ENCODE measurements around the gene ARL5C. TPM values are rescaled to one million over a fixed set of nuclear protein-coding genes. Genes with fewer than 3 reads are reported as not detected.

ARL5C gene
- total RNA-seq, 1 experiment from 2014 or later = not detected

DNA sequence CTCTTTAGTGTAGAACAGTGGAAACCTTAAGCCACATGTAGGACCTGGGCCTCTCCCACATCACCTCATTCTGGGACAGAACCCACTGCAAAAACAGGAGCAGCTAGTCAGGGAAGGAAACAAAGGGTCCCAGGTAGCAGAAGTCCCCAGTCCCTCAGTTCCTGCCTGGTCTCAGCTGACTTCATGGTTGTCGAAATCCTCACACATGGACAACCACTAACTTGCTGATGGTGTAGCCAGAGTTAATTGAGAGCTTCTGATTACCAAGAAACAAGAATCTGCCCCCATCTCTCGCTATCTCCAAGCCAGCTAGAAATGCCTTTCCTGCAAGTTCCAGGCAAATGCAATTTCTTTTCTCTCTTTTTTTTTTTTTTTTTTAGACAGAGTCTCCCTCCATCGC, 3.6 kb upstream of the ARL5C start:
- DNase-seq = no peak
- H3K27me3 Mint-ChIP-seq (ENCODE audit: low read depth) = peaks cover 39% of the 10 kb centered on the region
- Histone ChIP-seq H3K4me2 (ENCODE audit: insufficient read depth, insufficient read length, low read length) (no peak overlapping the region), H2AK5ac (ENCODE audit: insufficient read length, low read length) (no peak overlapping the region), H3K56ac (ENCODE audit: insufficient read length, low read depth, low read length) (no peak overlapping the region), H3K4me1 (ENCODE audit: insufficient read depth, low read length) (no peaks in the 10 kb centered on the region; the same call in 1 of the 2 replicates), H3K79me2 (ENCODE audit: insufficient read depth, low read length) (no peaks in the 10 kb centered on the region), H3K14ac (ENCODE audit: insufficient read depth, low read length) (no peak overlapping the region), H2AFZ (ENCODE audit: low read length) (no peak overlapping the region), H3K27me3 (ENCODE audit: insufficient read depth, low read length) (peaks cover 10% of the 10 kb centered on the region; the same call in 1 of the 2 replicates), H2BK120ac (ENCODE audit: low read depth, low read length, poor library complexity, severe bottlenecking) (no peak overlapping the region), H3K23ac (ENCODE audit: insufficient read length, low read depth, low read length) (no peak overlapping the region), H3T11ph (ENCODE audit: low read length) (no peak overlapping the region), H4K5ac (ENCODE audit: insufficient read length, low read depth, low read length) (no peak overlapping the region), H2BK20ac (ENCODE audit: low read depth, low read length, poor library complexity, severe bottlenecking) (no peak overlapping the region), H3K79me1 (ENCODE audit: insufficient read depth, low read depth, low read length, poor library complexity, severe bottlenecking) (no peaks in the 10 kb centered on the region), H3K9ac (ENCODE audit: extremely low read depth, insufficient read length, low read length) (no peak overlapping the region), H3K9me3 (ENCODE audit: control insufficient read depth, low read depth, low read length) (no peaks in the 10 kb centered on the region), H2BK15ac (ENCODE audit: low read depth, low read length) (no peak overlapping the region), H3K27ac (ENCODE audit: insufficient read length, low read depth, low read length) (no peak overlapping the region), H4K8ac (replicated peaks; ENCODE audit: insufficient read length, low read depth, low read length) (no peak overlapping the region), H4K20me1 (ENCODE audit: control insufficient read depth, insufficient read depth, insufficient read length) (no peaks in the 10 kb centered on the region), H3K23me2 (ENCODE audit: insufficient read length, low read depth, low read length, poor library complexity, severe bottlenecking) (peaks cover 9% of the 10 kb centered on the region), H3K4ac (ENCODE audit: low read depth, low read length) (no peak overlapping the region), H2BK12ac (ENCODE audit: insufficient read length, low read depth, low read length) (no peak overlapping the region), H2BK5ac (ENCODE audit: insufficient read length, low read length) (no peak overlapping the region), H4K91ac (ENCODE audit: insufficient read length, low read depth, low read length) (no peak overlapping the region), H3K18ac (ENCODE audit: insufficient read length, low read depth, low read length) (no peak overlapping the region)
- TF ChIP-seq CTCF (conservative IDR thresholded peaks at IDR 0.05) = no peak
- WGBS (ENCODE audit: extremely low coverage, insufficient read length, low lambda C conversion rate) = no CpG with 5 or more reads among the region's 3 CpGs
- no peak overlapping the region for H3K4me3 Mint-ChIP-seq
- H3K4me1 Mint-ChIP-seq = peaks cover 36 to 45% of the 10 kb centered on the region in 2 experiments
- H3K36me3 Mint-ChIP-seq (ENCODE audit: insufficient read depth in 1 of 3, low read depth in 3 of 3) = peaks cover 3 to 8% (median 7%) of the 10 kb centered on the region in 3 experiments; a peak in 5 of 7 replicates
- H3K27ac Mint-ChIP-seq = no peak overlapping the region
- peaks cover 4 to 8% of the 10 kb centered on the region in 2 experiments; a peak in 4 of 5 replicates for H3K9me3 Mint-ChIP-seq
